Muscle of back (tissue), 11 donors: ENCODE data around the gene MUSTN1. TPM values are rescaled to one million over a fixed set of nuclear protein-coding genes. Genes with fewer than 3 reads are reported as not detected.

ENCODE experiments used
- DNase-seq, 3 donors: peaks; one replicate each; pipeline versions ENCODE4 v3.0.0 to v3.0.0-alpha.2; 2013
- polyA plus RNA-seq, 10 donors: library from polyadenylated mRNA; unstranded; fragments of 120-200 nt; gene quantifications; one replicate each; pipeline ENCODE4 v1.2.1, GENCODE V29; 2013; ENCODE audit not compliant: insufficient read length in 10 of 10

Gene MUSTN1
- polyA plus RNA-seq, 10 donors: 86.2 to 170 (median 110) TPM

DNA sequence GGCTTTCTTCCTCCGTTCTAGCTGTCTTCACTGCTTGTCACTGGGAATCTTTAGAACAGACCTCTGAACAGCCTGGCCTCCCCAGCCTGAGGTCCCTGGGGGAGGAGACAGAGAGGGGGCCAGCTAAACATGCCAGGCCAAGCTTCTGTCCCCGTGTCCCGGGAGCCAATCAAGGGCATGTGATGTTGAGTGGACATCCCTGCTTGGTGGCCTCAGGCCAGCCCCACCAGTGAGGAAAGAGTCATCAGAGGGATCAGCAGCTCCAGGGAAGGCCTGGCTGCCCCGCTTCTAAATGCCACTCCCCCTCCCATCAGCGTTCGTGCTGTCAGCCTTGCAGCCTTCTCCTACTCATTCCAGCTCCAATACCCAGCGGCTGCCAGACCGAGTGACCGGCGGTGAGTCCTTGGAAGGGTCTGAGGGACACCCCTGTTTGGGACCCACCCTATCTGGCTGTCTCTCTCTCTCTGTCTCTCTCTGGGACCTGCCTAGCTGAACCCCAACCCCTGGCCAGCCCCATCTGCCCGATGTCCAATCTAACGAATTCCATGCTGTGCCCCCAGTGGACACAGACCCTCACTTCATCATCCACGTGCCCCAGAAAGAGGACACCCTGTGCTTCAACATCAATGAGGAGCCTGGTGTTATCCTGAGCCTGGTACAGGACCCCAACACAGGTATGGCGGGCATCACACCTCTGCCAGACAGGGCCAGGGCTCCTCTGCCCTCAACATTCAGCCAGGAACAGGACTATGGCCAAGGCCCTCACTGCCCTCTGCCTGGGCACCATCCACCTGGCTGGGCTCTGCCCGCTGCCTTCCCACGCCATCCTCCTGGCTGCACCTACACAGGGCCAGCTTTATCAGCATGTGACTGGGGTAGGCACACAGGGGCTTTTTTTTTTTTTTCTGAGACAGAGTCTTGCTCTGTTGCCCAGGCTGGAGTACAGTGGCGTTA is 46.9 kb downstream of the MUSTN1 start:
- DNase-seq: no peak

DNA sequence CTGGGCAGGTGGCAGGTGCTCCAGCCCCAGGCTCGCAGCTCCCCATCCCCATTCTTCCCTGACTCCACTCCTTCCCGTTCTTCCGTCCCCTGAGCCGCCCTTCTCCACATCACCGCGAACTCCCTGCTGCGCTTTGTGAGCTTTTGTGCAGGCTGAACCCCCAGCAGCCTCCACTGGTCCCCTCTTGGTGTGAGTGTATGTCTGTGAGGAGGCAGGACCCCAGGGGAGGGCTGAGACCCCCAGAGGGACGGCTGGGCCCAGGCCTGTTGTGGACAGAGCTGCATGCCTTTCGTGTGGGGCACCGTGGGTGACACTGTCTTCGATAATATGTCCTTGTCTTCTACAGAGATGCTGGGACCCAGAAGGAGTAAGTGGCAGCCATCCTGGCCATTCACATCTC is 47.6 kb downstream of the MUSTN1 start:
- no peak for DNase-seq

- DNase-seq: no peak
Measured at GRCh38 chr3:52786330-52787215, 48.2 kb downstream of the MUSTN1 start.

- DNase-seq: no peak
Measured at GRCh38 chr3:52784931-52785590, 49.8 kb downstream of the MUSTN1 start.

DNA sequence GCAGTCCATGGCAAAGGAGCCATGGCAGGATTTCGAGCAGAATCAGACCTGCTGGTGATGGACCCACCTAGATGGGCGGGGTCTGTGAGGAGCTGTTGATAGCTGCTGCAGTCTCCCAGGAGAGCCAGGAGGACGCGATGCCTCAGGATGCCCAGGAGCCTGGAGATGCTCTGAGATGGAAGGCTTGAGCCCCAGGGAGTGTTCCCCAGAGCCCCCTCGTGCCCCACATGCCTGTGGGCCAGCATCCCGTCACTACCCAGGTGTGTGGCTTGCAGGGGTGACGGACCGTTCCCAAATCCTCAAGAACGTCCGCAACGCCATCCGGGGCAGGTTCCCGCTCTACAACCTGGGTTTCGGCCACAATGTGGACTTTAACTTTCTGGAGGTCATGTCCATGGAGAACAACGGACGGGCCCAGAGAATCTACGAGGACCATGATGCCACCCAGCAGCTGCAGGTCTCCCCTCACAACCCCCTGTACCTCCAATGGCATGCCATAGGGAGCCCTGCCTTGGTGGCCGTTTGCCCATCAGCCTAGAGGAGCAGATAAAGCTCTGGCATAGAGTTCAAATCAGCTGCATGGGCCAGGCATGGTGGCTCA is 50.7 kb downstream of the MUSTN1 start:
- DNase-seq: no peak

- no peak for DNase-seq
Measured at GRCh38 chr3:52783211-52783555, 51.6 kb downstream of the MUSTN1 start.

Other genes starting within 250 kb of the MUSTN1 start
- 10 to 100 TPM; 38.1 to 62.2 (median 46.3) TPM for gene PBRM1, start 149.1 kb downstream of the MUSTN1 start, polyA plus RNA-seq
- gene GNL3, start 149.0 kb downstream of the MUSTN1 start, polyA plus RNA-seq: 100 to 1,000 TPM in 1 of 10 donors, 10 to 100 TPM in 9; 79.4 to 101 (median 86.5) TPM
- gene GLT8D1, start 129.2 kb downstream of the MUSTN1 start, polyA plus RNA-seq: 100 to 1,000 TPM in 1 of 10 donors, 10 to 100 TPM in 9; 72.0 to 105 (median 84.0) TPM
- 100 to 1,000 TPM in 1 of 10 donors, 10 to 100 TPM in 9; 76.8 to 100 (median 87.9) TPM for gene SPCS1, start 128.9 kb downstream of the MUSTN1 start, polyA plus RNA-seq
- 10 to 100 TPM in 8 of 10 donors, 1 to 10 TPM in 2; 8.6 to 13.6 (median 11.0) TPM for gene NEK4, start 64.1 kb downstream of the MUSTN1 start, polyA plus RNA-seq
- under 1 TPM in 3 of 10 donors, not detected in 7; 0.19 to 0.92 (median 0.33) TPM for gene ITIH1, start 57.4 kb downstream of the MUSTN1 start, polyA plus RNA-seq
- gene ITIH3, start 40.2 kb downstream of the MUSTN1 start, polyA plus RNA-seq: 1 to 10 TPM in 8 of 10 donors, under 1 TPM in 2; 0.59 to 2.4 (median 1.4) TPM
- 10 to 100 TPM in 8 of 10 donors, 1 to 10 TPM in 2; 8.0 to 35.5 (median 19.9) TPM for gene ITIH4, start 4.3 kb downstream of the MUSTN1 start, polyA plus RNA-seq
- gene STIMATE, start 62.5 kb upstream of the MUSTN1 start, polyA plus RNA-seq: 10 to 100 TPM in 1 of 10 donors, 1 to 10 TPM in 9; 6.8 to 11.3 (median 8.2) TPM
- gene SFMBT1, start 211.1 kb upstream of the MUSTN1 start, polyA plus RNA-seq: 1 to 10 TPM; 5.4 to 9.4 (median 6.9) TPM